Loucy (cell line): Measurements from ENCODE around the gene ENOX1.

Experiments used
- H2AFZ ChIP-seq: fragments of 200-600 bp; sonication (generic); 2 replicates; pipeline ENCODE4 v1.6.0; 2016; ENCODE audit warnings: antibody characterized with exemption, mild to moderate bottlenecking, low read length, moderate library complexity
- H3F3A ChIP-seq: fragments of 200-600 bp; 2 replicates; pipeline ENCODE4 v1.6.0; 2016; ENCODE audit warnings: antibody characterized with exemption, low read depth, mild to moderate bottlenecking
- H3K27me3 ChIP-seq: fragments of 200-600 bp; sonication (generic); 2 replicates; pipeline ENCODE4 v1.6.1; 2014; ENCODE audit warnings: low read length, mild to moderate bottlenecking; ENCODE audit not compliant: insufficient read depth, poor library complexity, severe bottlenecking
- H3K36me3 ChIP-seq: fragments of 200-600 bp; sonication (generic); 2 replicates; pipeline ENCODE4 v1.6.1; 2016; ENCODE audit warnings: low read length; ENCODE audit not compliant: insufficient read depth
- H3K4me1 ChIP-seq: fragments of 200-600 bp; sonication (generic); 2 replicates; pipeline ENCODE4 v1.5.1; 2014; ENCODE audit warnings: low read length, mild to moderate bottlenecking; ENCODE audit not compliant: insufficient read depth, poor library complexity, severe bottlenecking
- H3K4me2 ChIP-seq: fragments of 200-600 bp; sonication (generic); 2 replicates; pipeline ENCODE4 v1.6.0; 2014; ENCODE audit warnings: antibody characterized with exemption, low read length, low read depth, mild to moderate bottlenecking; ENCODE audit not compliant: poor library complexity, severe bottlenecking
- H3K4me3 ChIP-seq: fragments of 200-600 bp; sonication (generic); 2 replicates; pipeline ENCODE4 v1.5.1; 2014; ENCODE audit warnings: low read length, mild to moderate bottlenecking, mixed read lengths; ENCODE audit not compliant: poor library complexity, severe bottlenecking
- H3K79me2 ChIP-seq: fragments of 200-600 bp; sonication (generic); 2 replicates; pipeline ENCODE4 v1.6.1; 2014; ENCODE audit warnings: low read length; ENCODE audit not compliant: insufficient read depth
- H3K9ac ChIP-seq: fragments of 200-600 bp; sonication (generic); 2 replicates; pipeline ENCODE4 v1.6.0; 2014; ENCODE audit warnings: mild to moderate bottlenecking, low read depth, low read length, moderate library complexity; ENCODE audit not compliant: poor library complexity, severe bottlenecking
- H3K9me2 ChIP-seq: fragments of 200-600 bp; sonication (generic); replicated peaks from 2 replicates; pipeline ENCODE4 v1.6.1; 2016; ENCODE audit warnings: low read depth, low read length, mixed read lengths
- H3K9me3 ChIP-seq: fragments of 200-600 bp; sonication (generic); 2 replicates; pipeline ENCODE4 v1.6.1; 2014; ENCODE audit warnings: mild to moderate bottlenecking, antibody characterized with exemption, low read length, low read depth; ENCODE audit not compliant: insufficient read depth
- H4K20me1 ChIP-seq: fragments of 200-600 bp; sonication (generic); 2 replicates; pipeline ENCODE4 v1.6.0; 2014; ENCODE audit warnings: antibody characterized with exemption, low read length, mild to moderate bottlenecking; ENCODE audit not compliant: insufficient read depth, poor library complexity, severe bottlenecking
- CTCF ChIP-seq: fragments of 200-600 bp; sonication (generic); conservative IDR thresholded peaks from 2 replicates; pipeline ENCODE4 v1.5.1; 2014; ENCODE audit warnings: mild to moderate bottlenecking, antibody characterized with exemption, low read length
- EZH2phosphoT487 ChIP-seq: fragments of 200-600 bp; IDR thresholded peaks from 2 replicates; pipeline ENCODE4 v1.6.1; 2018; ENCODE audit warnings: antibody characterized with exemption, mild to moderate bottlenecking, moderate library complexity, borderline replicate concordance

Gene ENOX1

DNA sequence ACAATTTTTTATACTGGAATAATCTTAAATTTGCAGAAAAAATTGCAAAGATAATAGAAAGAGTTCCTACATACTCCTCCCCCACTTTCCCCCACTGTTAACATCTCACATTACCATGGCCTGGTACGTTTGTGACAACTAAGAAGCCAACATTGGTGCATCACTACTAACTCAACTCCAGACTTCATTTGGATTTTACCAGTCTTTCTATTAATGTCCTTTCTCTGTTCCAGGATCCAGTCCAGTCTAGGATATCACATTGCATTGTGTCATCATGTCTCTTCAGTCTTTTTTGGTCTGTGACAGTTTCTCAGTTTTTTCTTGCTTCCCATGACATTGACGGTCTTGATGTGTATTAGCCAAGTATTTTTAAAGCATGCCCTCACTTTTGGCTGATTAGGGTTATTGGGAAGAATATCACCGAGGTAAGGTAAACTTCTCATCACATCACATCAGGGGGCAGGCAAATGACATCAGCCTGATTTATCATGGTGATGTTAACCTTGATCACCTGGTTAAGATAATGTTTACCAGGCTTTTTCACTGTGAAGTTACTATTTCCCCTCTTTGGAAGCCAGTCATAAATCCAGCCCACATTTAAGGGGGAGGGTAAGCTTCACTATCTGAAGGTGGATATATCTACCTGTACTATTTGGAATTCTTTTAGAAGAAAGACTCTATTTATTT lies 322.1 kb downstream of the ENOX1 start:
- Histone ChIP-seq H3K9me2 (no peaks in the 10 kb centered on the region), H3K36me3 (no peaks in the 10 kb centered on the region), H2AFZ (no peak overlapping the region), H3K9ac (no peak overlapping the region), H3K27me3 (no peaks in the 10 kb centered on the region), H3F3A (no peaks in the 10 kb centered on the region), H3K79me2 (no peaks in the 10 kb centered on the region), H3K4me3 (no peak overlapping the region), H3K4me2 (no peak overlapping the region), H3K4me1 (no peaks in the 10 kb centered on the region), H3K9me3 (no peaks in the 10 kb centered on the region), H4K20me1 (no peaks in the 10 kb centered on the region)
- TF ChIP-seq CTCF (no peak), EZH2phosphoT487 (no peak)

- no peaks in the 10 kb centered on the region for H3K4me1 ChIP-seq
- H3K4me2 ChIP-seq, result no peak overlapping the region
- no peak overlapping the region for H2AFZ ChIP-seq
- H3K27me3 ChIP-seq, result no peaks in the 10 kb centered on the region
- no peaks in the 10 kb centered on the region for H3K36me3 ChIP-seq
- no peaks in the 10 kb centered on the region for H3K79me2 ChIP-seq
- H3K9me2 ChIP-seq, result no peaks in the 10 kb centered on the region
- TF ChIP-seq EZH2phosphoT487 (no peak), CTCF (no peak)
- no peak overlapping the region for H3K9ac ChIP-seq
- H3K4me3 ChIP-seq, result no peak overlapping the region
- no peaks in the 10 kb centered on the region for H3F3A ChIP-seq
- H4K20me1 ChIP-seq, result no peaks in the 10 kb centered on the region
- no peaks in the 10 kb centered on the region for H3K9me3 ChIP-seq
These were observed 338.0 kb downstream of the ENOX1 start for GRCh38 chr13:43448605-43449336.

DNA sequence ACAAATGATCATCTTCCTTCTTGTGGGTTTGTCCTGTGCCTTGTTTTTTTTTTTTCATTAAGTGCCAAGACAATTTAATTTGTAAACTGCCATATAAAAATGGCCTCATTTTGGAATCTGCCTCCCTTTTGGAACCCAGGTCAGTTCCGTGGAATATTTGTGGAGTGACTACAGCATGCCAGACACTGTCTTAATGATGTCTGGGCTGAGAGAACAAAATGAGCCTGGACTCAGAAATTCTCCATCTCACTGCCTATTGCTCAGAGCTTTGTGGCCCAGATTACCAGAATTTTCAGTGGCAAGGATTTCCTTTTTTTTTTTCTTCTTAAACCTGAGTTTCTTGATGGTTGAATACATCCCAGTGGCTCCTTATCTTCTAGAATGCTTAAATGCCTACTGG lies 340.6 kb downstream of the ENOX1 start:
- H3K9me3 ChIP-seq, result no peaks in the 10 kb centered on the region
- H3K27me3 ChIP-seq, result no peaks in the 10 kb centered on the region
- H3K4me3 ChIP-seq, result no peak overlapping the region
- H3F3A ChIP-seq, result no peaks in the 10 kb centered on the region
- H4K20me1 ChIP-seq, result no peaks in the 10 kb centered on the region
- H3K9me2 ChIP-seq, result no peaks in the 10 kb centered on the region
- H3K9ac ChIP-seq, result no peak overlapping the region
- H3K4me2 ChIP-seq, result no peak overlapping the region
- no peaks in the 10 kb centered on the region for H3K79me2 ChIP-seq
- TF ChIP-seq CTCF (no peak), EZH2phosphoT487 (no peak)
- no peaks in the 10 kb centered on the region for H3K36me3 ChIP-seq
- no peaks in the 10 kb centered on the region for H3K4me1 ChIP-seq
- H2AFZ ChIP-seq, result no peak overlapping the region
